Activated effector memory CD4-positive, alpha-beta T cell treated with Interleukin-2 at 50 U/mL for 16 hours (primary cell): ENCODE measurements around the gene SOWAHB.
A peak's percentile ranks its signal among the peaks of the same experiment; 100 is the strongest.

Experiments
- DNase-seq: peaks from one replicate; pipeline ENCODE4 v3.0.0-alpha.2; 2020

SOWAHB gene

GRCh38 chr4:76897536-76898384 lies at the start of gene SOWAHB:
Gene SOWAHB (minus strand): TSS chr4:76898144. CDS start chr4:76897849, 295 bp downstream.
- peak; percentile 25 for DNase-seq

GRCh38 chr4:76947369-76947768 lies 49.4 kb upstream of the SOWAHB start:
- no peak for DNase-seq

- no peak for DNase-seq
These were observed 45.8 kb upstream of the SOWAHB start for GRCh38 chr4:76943790-76944189.

- DNase-seq: no peak
These were observed 45.2 kb upstream of the SOWAHB start for GRCh38 chr4:76943129-76943620.

- DNase-seq: no peak
These were observed 41.2 kb upstream of the SOWAHB start for GRCh38 chr4:76939184-76939583.

- DNase-seq: no peak
These were observed 33.8 kb upstream of the SOWAHB start for GRCh38 chr4:76931576-76932276.

GRCh38 chr4:76931087-76931486 lies 33.1 kb upstream of the SOWAHB start:
- no peak for DNase-seq

GRCh38 chr4:76930685-76931084 lies 32.7 kb upstream of the SOWAHB start:
- no peak for DNase-seq

GRCh38 chr4:76926841-76927240 lies 28.9 kb upstream of the SOWAHB start:
- no peak for DNase-seq

- DNase-seq: no peak
These were observed 25.8 kb upstream of the SOWAHB start for GRCh38 chr4:76923619-76924357.

- no peak for DNase-seq
These were observed 22.8 kb upstream of the SOWAHB start for GRCh38 chr4:76920715-76921114.

GRCh38 chr4:76909711-76910110 lies 11.8 kb upstream of the SOWAHB start:
- no peak for DNase-seq

GRCh38 chr4:76905521-76905920 lies 7.6 kb upstream of the SOWAHB start:
- no peak for DNase-seq

GRCh38 chr4:76904646-76905190 lies 6.8 kb upstream of the SOWAHB start:
- DNase-seq: no peak

GRCh38 chr4:76902233-76902890 lies 4.4 kb upstream of the SOWAHB start:
- no peak for DNase-seq

GRCh38 chr4:76898949-76899645 lies 1.2 kb upstream of the SOWAHB start:
- no peak for DNase-seq

- no peak for DNase-seq
These were observed 395 bp upstream of the SOWAHB start for GRCh38 chr4:76898385-76898692.

- DNase-seq: peak; percentile 24
These were observed 1.1 kb downstream of the SOWAHB start for GRCh38 chr4:76896614-76897535.

GRCh38 chr4:76896048-76896447 lies 1.9 kb downstream of the SOWAHB start:
- no peak for DNase-seq

GRCh38 chr4:76895619-76896018 lies 2.3 kb downstream of the SOWAHB start:
- DNase-seq: no peak
